CD14-positive monocyte (primary cell): ENCODE results near the gene EVA1C. TPM values are rescaled to one million over a fixed set of nuclear protein-coding genes. Genes with fewer than 3 reads are reported as not detected.

ENCODE experiments used
- DNase-seq, 3 donors: peaks; one replicate each; pipeline ENCODE4 v3.0.0-alpha.2; 2011 to 2022
- H2AFZ ChIP-seq: 2 replicates; pipeline ENCODE4 v1.6.0; 2012; ENCODE audit warnings: mild to moderate bottlenecking, low read depth, low read length, inconsistent platforms; ENCODE audit not compliant: insufficient read depth, poor library complexity, severe bottlenecking
- H3K27ac ChIP-seq, 2 donors: 1 replicate in 1 of 2; 2 replicates in 1 of 2; pipeline ENCODE4 v1.5.1; 2012 to 2013; ENCODE audit warnings: low read length in 2 of 2, control low read depth in 1 of 2, inconsistent platforms in 1 of 2, low read depth in 1 of 2, mild to moderate bottlenecking in 1 of 2
- H3K27me3 ChIP-seq, 2 donors: one replicate each; pipeline versions ENCODE4 v1.6.0 to v1.6.1; 2011 to 2013; ENCODE audit warnings: low read length in 2 of 2; ENCODE audit not compliant: control insufficient read depth in 2 of 2, insufficient read depth in 2 of 2
- H3K36me3 ChIP-seq, 2 donors: replicated peaks in 1 of 2; 1 replicate in 1 of 2; 2 replicates in 1 of 2; pipeline versions ENCODE4 v1.5.1 to v1.6.1; 2012 to 2013; ENCODE audit warnings: low read length in 2 of 2, control low read depth in 1 of 2, inconsistent platforms in 1 of 2, mild to moderate bottlenecking in 1 of 2; ENCODE audit not compliant: insufficient read depth in 2 of 2, control insufficient read depth in 1 of 2
- H3K4me1 ChIP-seq, 2 donors: 1 replicate in 1 of 2; 2 replicates in 1 of 2; pipeline versions ENCODE4 v1.5.1 to v1.6.1; 2012 to 2013; ENCODE audit warnings: low read length in 2 of 2, control low read depth in 1 of 2, inconsistent platforms in 1 of 2, mild to moderate bottlenecking in 1 of 2, moderate library complexity in 1 of 2; ENCODE audit not compliant: insufficient read depth in 2 of 2, control insufficient read depth in 1 of 2
- H3K4me2 ChIP-seq: replicated peaks from 2 replicates; pipeline ENCODE3; 2012; ENCODE audit warnings: low read length, moderate library complexity, mild to moderate bottlenecking; ENCODE audit not compliant: poor library complexity, severe bottlenecking; ENCODE audit errors: extremely low read depth
- H3K4me3 ChIP-seq, 3 experiments: fragments of 200-600 bp in 1 of 3; sonication (generic) in 1 of 3; replicated peaks in 1 of 3; 1 replicate in 2 of 3; 2 replicates in 1 of 3; pipeline ENCODE4 v1.5.1; 2011 to 2013; ENCODE audit warnings: low read length in 3 of 3, mild to moderate bottlenecking in 3 of 3, control low read depth in 2 of 3, low read depth in 2 of 3, inconsistent platforms in 1 of 3, moderate library complexity in 1 of 3
- H3K79me2 ChIP-seq: 2 replicates; pipeline ENCODE4 v1.6.0; 2012; ENCODE audit warnings: mild to moderate bottlenecking, control low read depth, inconsistent platforms, low read length, moderate library complexity; ENCODE audit not compliant: insufficient read depth
- H3K9ac ChIP-seq: 2 replicates; pipeline ENCODE4 v1.6.0; 2017; ENCODE audit warnings: low read length, mild to moderate bottlenecking; ENCODE audit not compliant: insufficient read depth, poor library complexity, severe bottlenecking
- H3K9me3 ChIP-seq, 2 donors: replicated peaks in 1 of 2; 1 replicate in 1 of 2; 2 replicates in 1 of 2; pipeline versions ENCODE4 v1.5.1 to v1.6.1; 2012 to 2013; ENCODE audit warnings: low read length in 2 of 2, control low read depth in 1 of 2; ENCODE audit not compliant: control insufficient read depth in 1 of 2, insufficient read depth in 1 of 2
- H4K20me1 ChIP-seq: 2 replicates; pipeline ENCODE4 v1.6.0; 2012; ENCODE audit warnings: mild to moderate bottlenecking, low read length, control low read depth, moderate library complexity; ENCODE audit not compliant: insufficient read depth
- H3K27ac Mint-ChIP-seq, 7 donors: one replicate each; pipeline ENCODE4 v1.8.0; 2020; ENCODE audit warnings: mild to moderate bottlenecking in 7 of 7, mixed read lengths in 7 of 7, moderate library complexity in 6 of 7, inconsistent platforms in 2 of 7
- H3K27me3 Mint-ChIP-seq, 3 donors: one replicate each; pipeline ENCODE4 v1.8.0; 2021 to 2022; ENCODE audit warnings: low read depth in 3 of 3, mild to moderate bottlenecking in 3 of 3, mixed read lengths in 3 of 3, moderate library complexity in 3 of 3, inconsistent platforms in 1 of 3
- H3K36me3 Mint-ChIP-seq, 2 donors: one replicate each; pipeline ENCODE4 v1.8.0; 2020; ENCODE audit warnings: mixed read lengths in 2 of 2, inconsistent platforms in 1 of 2, mild to moderate bottlenecking in 1 of 2
- H3K4me1 Mint-ChIP-seq: one replicate; pipeline ENCODE4 v1.8.0; 2020; ENCODE audit warnings: mild to moderate bottlenecking, mixed read lengths
- H3K4me3 Mint-ChIP-seq, 2 donors: one replicate each; pipeline ENCODE4 v1.8.0; 2020; ENCODE audit warnings: mild to moderate bottlenecking in 2 of 2, mixed read lengths in 2 of 2, moderate library complexity in 1 of 2
- H3K9me3 Mint-ChIP-seq, 7 donors: one replicate each; pipeline ENCODE4 v1.8.0; 2020 to 2022; ENCODE audit warnings: mixed read lengths in 7 of 7, mild to moderate bottlenecking in 6 of 7, moderate library complexity in 6 of 7, inconsistent platforms in 2 of 7
- CTCF ChIP-seq: fragments of 200-600 bp; IDR thresholded peaks from one replicate; pipeline ENCODE4 v1.8.0; 2022; ENCODE audit warnings: antibody characterized with exemption, mild to moderate bottlenecking
- WGBS: methylation state at CpG from one replicate; pipeline ENCODE4 v1.1.5; 2013; ENCODE audit warnings: missing lambda C conversion rate; ENCODE audit not compliant: insufficient coverage; 5-methylcytosine and 5-hydroxymethylcytosine counted together
- intact Hi-C, 2 donors: fragments of 100-400 bp; cut with micrococcal nuclease; formaldehyde crosslinking; loops; one replicate each; pipeline versions ENCODE4 v1.15.0 to v1.15.1; 2023
- polyA plus RNA-seq, 3 donors: library from polyadenylated mRNA; depleted of rRNA in 1 of 3; unstranded in 2 of 3; stranded (reverse) in 1 of 3; fragments of 300-500 nt in 2 of 3; fragments of >200 nt in 1 of 3; fragmentation: Illumina TruSeq in 2 of 3; gene quantifications; 1 replicate in 2 of 3; 2 replicates in 1 of 3; pipeline ENCODE4 v1.2.3, GENCODE V29; 2012 to 2021

Gene EVA1C
- polyA plus RNA-seq, 3 donors = 0.37 to 0.73 (median 0.63) TPM

GRCh38 chr21:32437729-32438128, 25.2 kb downstream of the EVA1C start:
- 2% methylated on average over 5 of the region's 12 CpGs for WGBS
- Histone ChIP-seq H3K9ac (no peak overlapping the region), H4K20me1 (no peaks in the 10 kb centered on the region), H3K9me3 (no peaks in the 10 kb centered on the region), H3K4me1 (no peaks in the 10 kb centered on the region), H3K36me3 (no peaks in the 10 kb centered on the region), H3K27ac (no peak overlapping the region), H3K4me2 (no peak overlapping the region), H3K4me3 (no peak overlapping the region), H3K27me3 (no peaks in the 10 kb centered on the region), H2AFZ (no peak overlapping the region), H3K79me2 (no peaks in the 10 kb centered on the region)
- Mint-ChIP-seq H3K4me1 (peaks cover 14% of the 10 kb centered on the region), H3K9me3 (peaks cover 0 to 14% (median 2%) of the 10 kb centered on the region in 7 donors), H3K4me3 (peak overlapping the region in 1 of 2 donors; percentile 49), H3K27me3 (peaks cover 0 to 10% (median 4%) of the 10 kb centered on the region in 3 donors), H3K36me3 (no peaks in the 10 kb centered on the region), H3K27ac (peak overlapping the region in 1 of 7 donors; percentile 14)
- intact Hi-C loops = no loop called here
- TF ChIP-seq CTCF = no peak
- no peak for DNase-seq

GRCh38 chr21:32442566-32443318, 30.2 kb downstream of the EVA1C start:
- peaks cover 7 to 23% (median 16%) of the 10 kb centered on the region in 7 donors for H3K9me3 Mint-ChIP-seq
- Histone ChIP-seq H2AFZ (no peak overlapping the region), H4K20me1 (no peaks in the 10 kb centered on the region), H3K4me1 (no peaks in the 10 kb centered on the region), H3K36me3 (no peaks in the 10 kb centered on the region), H3K79me2 (no peaks in the 10 kb centered on the region), H3K4me2 (no peak overlapping the region), H3K9ac (no peak overlapping the region), H3K27ac (no peak overlapping the region), H3K9me3 (peaks cover 10 to 16% of the 10 kb centered on the region in 2 donors), H3K4me3 (no peak overlapping the region), H3K27me3 (no peaks in the 10 kb centered on the region)
- H3K27me3 Mint-ChIP-seq = peaks cover 0 to 6% (median 2%) of the 10 kb centered on the region in 3 donors
- 83% methylated on average over 3 of the region's 8 CpGs for WGBS
- no peak for DNase-seq
- H3K4me3 Mint-ChIP-seq = no peak overlapping the region
- TF ChIP-seq CTCF = no peak
- H3K4me1 Mint-ChIP-seq = peaks cover 2% of the 10 kb centered on the region
- no peak overlapping the region for H3K27ac Mint-ChIP-seq
- H3K36me3 Mint-ChIP-seq = no peaks in the 10 kb centered on the region
- intact Hi-C loops = no loop called here
